Psoas muscle (tissue), 7 donors: ENCODE results near the gene NUP160. TPM values are rescaled to one million over a fixed set of nuclear protein-coding genes. Genes with fewer than 3 reads are reported as not detected.

ENCODE experiments used
- polyA plus RNA-seq, 3 donors: library from polyadenylated mRNA; stranded (reverse); fragments of 200-250 nt; gene quantifications; one replicate each; pipeline ENCODE4 v1.2.3, GENCODE V29; 2013
- total RNA-seq, 4 donors: library from RNA; stranded (reverse); fragmentation: NEBNext Ultra II Directional in 2 of 4; extraction: Animal tissue kit (Norgen Biotek cat#: 25700) in 2 of 4; gene quantifications; one replicate each; pipeline versions ENCODE4 v1.2.1 to v1.2.4, GENCODE V29; 2021 to 2023
- donor health status: healthy with polysubstance abuse.
- donor health status: DM: no; HTN: no; CAD: no; lungs with moderate emphysema.
- donor health status: Bipolar disorder and iron deficiency.
- donor health status: healthy.
- donor health status: DM: no; HTN: no; CAD: no.
- donor health status: DM: no; HTN: no; CAD: no.
- donor health status: DM: yes; HTN: yes; CAD: no.

Gene NUP160
- total and polyA plus RNA-seq, 7 donors: 5.5 to 14.0 (median 11.3) TPM

Other genes with a start within 250 kb of the NUP160 start
- gene MTCH2, start 205.8 kb downstream of the NUP160 start, total RNA-seq: 100 to 1,000 TPM in 2 of 4 donors, 10 to 100 TPM in 2; 75.2 to 147 (median 100) TPM
- 100 to 1,000 TPM in 2 of 3 donors, 10 to 100 TPM in 1; 85.4 to 152 (median 108) TPM for gene MTCH2, start 205.8 kb downstream of the NUP160 start, polyA plus RNA-seq
- gene AGBL2, start 133.0 kb downstream of the NUP160 start, total RNA-seq: under 1 TPM in 3 of 4 donors, not detected in 1; 0.15 to 0.76 (median 0.22) TPM
- gene AGBL2, start 133.0 kb downstream of the NUP160 start, polyA plus RNA-seq: under 1 TPM in 2 of 3 donors, not detected in 1; 0.04 to 0.10 TPM
- gene FNBP4, start 81.0 kb downstream of the NUP160 start, total RNA-seq: 10 to 100 TPM; 27.1 to 40.5 (median 33.9) TPM
- gene FNBP4, start 81.0 kb downstream of the NUP160 start, polyA plus RNA-seq: 10 to 100 TPM; 14.9 to 58.8 (median 35.3) TPM
- gene PTPRJ, start 132.2 kb upstream of the NUP160 start, total RNA-seq: 10 to 100 TPM in 1 of 4 donors, 1 to 10 TPM in 3; 2.6 to 12.4 (median 4.7) TPM
- 1 to 10 TPM in 1 of 3 donors, under 1 TPM in 2; 0.32 to 4.4 (median 0.71) TPM for gene PTPRJ, start 132.2 kb upstream of the NUP160 start, polyA plus RNA-seq